GOT3 (cell line): ENCODE results near the gene MYBPC2.
"Not testable (repeated sequence)": the region's sequence is repeated elsewhere in the genome, so short reads cannot be mapped to it uniquely, and the experiment has no call there.

Source experiments
- DNase-seq: peaks from one replicate; lab custom pipeline; 2025; ENCODE audit warnings: mixed read lengths; lab: John Stamatoyannopoulos, UW

The MYBPC2 gene

GRCh38 chr19:50459638-50460037 is 26.9 kb downstream of the MYBPC2 start:
- no peak for DNase-seq

- no peak for DNase-seq
Measured at GRCh38 chr19:50460161-50460765, 27.6 kb downstream of the MYBPC2 start.

GRCh38 chr19:50461066-50461875 is 28.6 kb downstream of the MYBPC2 start:
- no peak for DNase-seq

- DNase-seq, result no peak
Measured at GRCh38 chr19:50462970-50463369, 30.3 kb downstream of the MYBPC2 start.

GRCh38 chr19:50464348-50464747 is 31.7 kb downstream of the MYBPC2 start:
- no peak for DNase-seq

GRCh38 chr19:50465000-50465399 is 32.3 kb downstream of the MYBPC2 start:
- DNase-seq, result no peak

- DNase-seq, result no peak
Measured at GRCh38 chr19:50465986-50466705, 33.5 kb downstream of the MYBPC2 start.

GRCh38 chr19:50466706-50467039 is 34.0 kb downstream of the MYBPC2 start:
- no peak for DNase-seq

- no peak for DNase-seq
Measured at GRCh38 chr19:50467566-50467965, 34.9 kb downstream of the MYBPC2 start.

- no peak for DNase-seq
Measured at GRCh38 chr19:50468818-50469217, 36.1 kb downstream of the MYBPC2 start.

- not testable (repeated sequence) for DNase-seq
Measured at GRCh38 chr19:50473336-50473735, 40.6 kb downstream of the MYBPC2 start.

GRCh38 chr19:50475101-50475568 is 42.4 kb downstream of the MYBPC2 start:
- no peak for DNase-seq

GRCh38 chr19:50475736-50476223 is 43.1 kb downstream of the MYBPC2 start:
- DNase-seq, result no peak

GRCh38 chr19:50476224-50476906 is 43.7 kb downstream of the MYBPC2 start, which contains the start of the genes EMC10 and GARIN5A:
Gene EMC10, plus strand, starts transcription at chr19:50476507. Its CDS starts 38 bp downstream, at chr19:50476545.
Gene GARIN5A, minus strand, starts transcription at chr19:50476848. Its CDS starts 460 bp downstream, at chr19:50476388.
- peak; percentile 25 for DNase-seq

GRCh38 chr19:50476907-50477238 is 44.2 kb downstream of the MYBPC2 start:
- DNase-seq, result no peak

- no peak for DNase-seq
Measured at GRCh38 chr19:50477751-50478515, 45.2 kb downstream of the MYBPC2 start.

GRCh38 chr19:50478901-50479715 is 46.4 kb downstream of the MYBPC2 start:
- DNase-seq, result no peak

GRCh38 chr19:50479761-50480251 is 47.1 kb downstream of the MYBPC2 start:
- no peak for DNase-seq

GRCh38 chr19:50480281-50481111 is 47.8 kb downstream of the MYBPC2 start:
- no peak for DNase-seq
